Measurements from ENCODE around the gene PDXK.

DNA sequence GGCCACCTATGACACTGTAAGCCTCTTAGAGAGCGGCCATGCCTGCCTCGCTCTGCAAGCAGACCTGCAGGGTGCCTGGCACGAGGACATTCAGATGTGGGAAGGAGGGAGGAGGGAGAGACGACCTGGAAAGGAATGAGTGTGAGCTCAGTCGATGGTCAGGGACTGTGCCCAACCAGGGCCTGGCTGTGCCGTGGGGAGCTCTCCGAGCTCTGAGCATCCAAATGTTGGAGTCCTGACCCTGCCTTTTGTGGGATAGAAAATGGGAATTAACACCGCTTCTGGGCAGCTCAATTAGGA lies 49.9 kb downstream of the PDXK start:
- TF ChIP-seq FOXM1 (IDR thresholded peaks at IDR 0.05; ENCODE audit: borderline replicate concordance, low read depth) (no peak), CEBPB (IDR thresholded peaks at IDR 0.05) (no peak), TCF12 (IDR thresholded peaks at IDR 0.05; ENCODE audit: low read depth) (no peak), USF1 (IDR thresholded peaks at IDR 0.05) (no peak), RAD21 (IDR thresholded peaks at IDR 0.05; ENCODE audit: low read depth) (no peak), MAX (IDR thresholded peaks at IDR 0.05) (peak; percentile 64), EP300 (IDR thresholded peaks at IDR 0.05; ENCODE audit: borderline replicate concordance) (no peak)
- TF ChIP-seq, protein P1, sequence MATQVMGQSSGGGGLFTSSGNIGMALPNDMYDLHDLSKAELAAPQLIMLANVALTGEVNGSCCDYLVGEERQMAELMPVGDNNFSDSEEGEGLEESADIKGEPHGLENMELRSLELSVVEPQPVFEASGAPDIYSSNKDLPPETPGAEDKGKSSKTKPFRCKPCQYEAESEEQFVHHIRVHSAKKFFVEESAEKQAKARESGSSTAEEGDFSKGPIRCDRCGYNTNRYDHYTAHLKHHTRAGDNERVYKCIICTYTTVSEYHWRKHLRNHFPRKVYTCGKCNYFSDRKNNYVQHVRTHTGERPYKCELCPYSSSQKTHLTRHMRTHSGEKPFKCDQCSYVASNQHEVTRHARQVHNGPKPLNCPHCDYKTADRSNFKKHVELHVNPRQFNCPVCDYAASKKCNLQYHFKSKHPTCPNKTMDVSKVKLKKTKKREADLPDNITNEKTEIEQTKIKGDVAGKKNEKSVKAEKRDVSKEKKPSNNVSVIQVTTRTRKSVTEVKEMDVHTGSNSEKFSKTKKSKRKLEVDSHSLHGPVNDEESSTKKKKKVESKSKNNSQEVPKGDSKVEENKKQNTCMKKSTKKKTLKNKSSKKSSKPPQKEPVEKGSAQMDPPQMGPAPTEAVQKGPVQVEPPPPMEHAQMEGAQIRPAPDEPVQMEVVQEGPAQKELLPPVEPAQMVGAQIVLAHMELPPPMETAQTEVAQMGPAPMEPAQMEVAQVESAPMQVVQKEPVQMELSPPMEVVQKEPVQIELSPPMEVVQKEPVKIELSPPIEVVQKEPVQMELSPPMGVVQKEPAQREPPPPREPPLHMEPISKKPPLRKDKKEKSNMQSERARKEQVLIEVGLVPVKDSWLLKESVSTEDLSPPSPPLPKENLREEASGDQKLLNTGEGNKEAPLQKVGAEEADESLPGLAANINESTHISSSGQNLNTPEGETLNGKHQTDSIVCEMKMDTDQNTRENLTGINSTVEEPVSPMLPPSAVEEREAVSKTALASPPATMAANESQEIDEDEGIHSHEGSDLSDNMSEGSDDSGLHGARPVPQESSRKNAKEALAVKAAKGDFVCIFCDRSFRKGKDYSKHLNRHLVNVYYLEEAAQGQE (IDR thresholded peaks at IDR 0.05; ENCODE audit: low read depth) = no peak

Data from Ishikawa (cell line).